Hematopoietic multipotent progenitor cell treated with erythropoietin and hydrocortisone succinate and interleukin-3 and kit ligand, for 8 days (in vitro differentiated cells): ENCODE results near the gene BAHCC1.
"Not testable (repeated sequence)": the region's sequence is repeated elsewhere in the genome, so short reads cannot be mapped to it uniquely, and the experiment has no call there.

Experiments
- DNase-seq: peaks from one replicate; pipeline ENCODE4 v3.0.0-alpha.2; 2015

The BAHCC1 gene

DNA sequence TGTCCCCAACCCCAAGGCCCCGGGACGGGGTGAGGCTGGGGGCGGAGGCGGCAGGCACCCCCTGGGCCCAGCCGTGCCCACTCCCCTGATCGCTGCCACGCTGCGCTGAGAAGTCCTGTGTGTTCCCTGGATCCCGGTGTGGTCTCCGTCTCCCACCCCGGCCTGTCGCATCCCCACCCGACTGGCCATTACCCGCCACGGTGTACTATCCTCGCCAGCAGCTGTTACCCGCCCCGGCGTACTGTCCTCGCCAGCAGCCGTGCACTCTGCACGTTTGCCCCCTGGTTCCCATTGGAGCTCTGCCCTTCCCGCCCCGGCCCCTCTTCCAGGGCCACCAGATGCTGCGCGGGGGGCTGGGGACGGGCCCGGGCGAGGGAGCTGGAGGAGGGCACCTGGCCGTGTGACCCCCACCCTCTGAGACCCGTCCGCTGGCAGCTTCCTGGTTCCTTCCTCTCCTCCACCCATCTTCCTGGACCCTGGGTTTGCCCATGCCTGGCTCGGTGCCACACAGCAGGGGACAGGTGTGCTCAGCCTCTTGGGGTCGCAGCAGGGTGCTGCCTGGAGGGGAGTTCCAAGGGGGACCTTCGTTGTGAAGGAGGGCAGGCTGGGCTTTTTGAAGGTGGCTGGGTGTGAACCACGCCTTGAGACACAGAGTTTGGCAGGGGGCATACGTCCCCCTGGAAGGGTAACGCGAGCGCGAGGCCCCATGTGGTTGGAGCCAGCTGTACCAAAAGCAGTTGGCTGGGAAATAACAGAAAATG, 19.7 kb downstream of the BAHCC1 start:
- DNase-seq: no peak

DNA sequence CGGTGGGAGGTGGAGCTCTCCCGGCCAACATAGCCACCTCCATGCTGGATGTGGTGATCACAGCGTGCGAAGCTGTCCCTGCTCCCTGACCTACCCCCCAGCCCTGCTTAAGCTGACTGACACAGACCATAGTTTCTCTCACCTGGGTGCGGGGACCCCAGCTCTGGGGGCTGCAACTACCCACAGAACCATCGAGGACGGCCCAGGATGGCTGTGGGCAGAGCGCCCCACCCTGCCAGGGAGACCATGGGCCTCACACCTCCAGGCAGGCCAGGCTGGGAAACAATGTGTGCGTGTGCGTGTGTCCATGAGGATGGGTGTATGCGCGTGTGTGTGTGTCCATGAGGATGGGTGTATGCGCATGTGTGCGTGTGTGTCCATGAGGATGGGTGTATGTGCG, 20.4 kb downstream of the BAHCC1 start:
- DNase-seq: no peak

DNA sequence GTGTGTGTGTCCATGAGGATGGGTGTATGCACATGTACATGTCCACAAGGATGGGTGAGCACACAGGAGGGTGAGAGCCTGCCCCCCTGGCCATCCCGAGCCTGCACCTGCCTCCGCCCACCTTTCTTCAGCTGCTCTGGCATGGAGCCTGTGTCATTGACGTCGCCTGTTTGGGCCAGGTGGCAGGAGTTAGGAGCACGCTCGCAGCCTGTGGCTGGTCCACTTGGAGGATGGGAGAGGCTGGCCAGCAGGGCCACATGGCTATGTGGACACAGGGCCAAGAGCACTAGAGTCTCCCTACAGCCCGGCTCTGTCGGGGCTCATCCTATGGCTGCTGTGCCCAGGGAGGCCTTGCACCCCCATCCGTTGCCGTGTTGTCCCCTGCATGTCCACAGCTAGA, 21.4 kb downstream of the BAHCC1 start:
- no peak for DNase-seq

DNA sequence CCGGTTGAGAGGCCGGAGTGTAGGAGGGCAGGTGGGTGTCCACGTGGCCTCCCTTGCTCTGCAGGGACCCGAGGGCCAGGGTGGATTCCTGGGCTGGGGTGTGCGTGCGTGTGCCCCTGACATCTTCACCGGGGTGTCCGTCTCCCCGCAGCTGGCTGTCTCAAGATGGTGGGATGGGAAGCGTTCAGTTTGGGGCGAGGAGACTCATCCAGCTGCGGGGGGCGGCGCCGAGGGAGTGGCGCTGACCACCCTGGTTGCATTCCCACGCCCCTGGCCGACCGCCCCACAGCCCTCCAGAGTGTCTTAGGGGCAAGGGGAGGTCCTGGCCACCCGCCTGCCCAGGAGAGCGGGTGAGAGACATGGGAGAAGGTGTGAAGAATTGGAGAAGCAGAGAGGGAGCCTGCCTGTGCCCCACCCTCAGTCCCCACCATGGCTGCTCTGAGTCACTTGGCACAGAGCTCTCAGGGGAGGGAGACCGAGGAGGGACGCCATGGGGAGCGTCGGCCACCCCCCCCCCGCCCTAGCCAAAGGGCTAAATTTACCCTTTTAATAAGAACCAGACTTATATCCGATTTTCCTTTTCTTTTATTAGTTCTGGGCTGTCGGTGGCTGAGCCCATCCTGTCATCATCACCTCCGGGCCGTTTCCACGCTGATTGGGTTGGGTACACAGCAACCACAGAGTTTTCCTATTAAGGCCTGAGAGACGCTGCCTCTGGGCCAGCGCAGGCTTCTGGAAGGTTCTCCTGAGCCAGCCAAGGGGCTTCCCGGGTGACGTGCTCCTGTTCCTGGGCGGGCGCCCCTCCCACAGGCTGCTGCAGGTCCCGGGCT, 22.0 kb downstream of the BAHCC1 start:
- DNase-seq: no peak

DNA sequence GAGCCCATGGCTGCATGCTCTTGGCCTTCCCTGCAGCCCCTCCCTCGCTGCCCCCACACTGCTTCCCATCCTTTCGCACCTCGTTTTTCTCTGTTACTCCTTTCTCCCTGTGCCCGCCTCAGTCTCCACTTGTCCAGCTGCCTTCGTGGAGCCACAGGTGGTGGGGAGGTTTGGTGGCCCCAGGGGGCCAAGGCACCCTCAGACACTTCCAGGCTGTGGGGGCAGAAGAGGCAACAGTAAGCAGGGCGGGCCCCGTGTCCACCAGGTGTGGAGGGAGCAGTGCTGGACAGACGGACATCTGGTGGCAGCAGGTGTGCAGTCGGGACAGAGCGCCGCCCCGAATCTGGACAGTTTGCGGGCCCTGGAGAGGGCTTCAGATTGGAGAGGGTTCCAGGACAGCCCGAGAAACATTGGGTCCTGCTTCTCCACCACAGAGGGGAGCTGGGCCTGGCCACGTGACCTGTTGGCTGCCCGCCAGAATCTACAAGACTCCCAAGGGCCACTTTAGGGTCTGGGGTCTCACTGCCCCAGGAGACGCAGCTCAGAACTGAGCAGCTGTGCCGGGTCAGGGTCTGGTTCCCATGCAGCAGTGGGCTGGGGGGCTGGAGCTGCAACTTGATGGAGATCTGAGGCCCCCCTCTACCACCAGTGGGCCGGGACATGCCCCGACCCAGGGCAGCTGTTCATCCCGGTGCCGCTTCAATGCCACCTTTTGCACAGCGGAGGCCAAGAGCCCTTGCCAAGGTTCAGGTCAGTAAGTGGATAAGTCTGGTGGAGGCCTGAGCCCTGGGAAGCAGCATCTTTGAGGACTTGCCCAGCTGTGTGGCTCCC, 22.8 kb downstream of the BAHCC1 start:
- DNase-seq: no peak

DNA sequence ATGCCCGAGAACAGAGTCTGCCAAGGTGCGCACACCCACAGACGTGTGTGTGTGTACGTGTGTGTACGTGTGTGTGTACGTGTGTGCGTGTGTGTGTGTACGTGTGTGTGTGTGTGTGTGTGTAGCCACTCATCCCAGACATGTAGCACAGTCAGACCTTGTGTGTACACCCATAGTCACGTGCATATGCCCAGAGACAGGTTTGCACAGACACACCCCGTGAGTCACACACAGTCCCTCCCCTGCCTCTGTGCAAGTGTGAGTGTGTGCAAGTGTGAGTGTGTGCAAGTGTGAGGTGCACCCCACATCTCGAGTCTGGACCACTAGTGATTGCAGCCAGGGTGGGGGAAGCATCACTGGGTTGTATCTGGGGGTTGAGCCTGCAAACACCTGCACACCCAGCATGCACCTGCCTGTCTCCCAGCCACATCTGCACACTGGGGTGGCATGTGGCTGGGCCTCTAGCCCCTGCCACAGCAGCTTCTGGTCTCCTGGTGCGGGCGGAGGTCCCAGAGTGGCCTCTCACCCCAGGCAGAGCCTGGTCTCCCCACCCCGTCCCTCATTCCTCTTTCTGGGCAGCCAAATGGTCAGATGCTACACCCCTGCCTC, 23.6 kb downstream of the BAHCC1 start:
- no peak for DNase-seq

DNA sequence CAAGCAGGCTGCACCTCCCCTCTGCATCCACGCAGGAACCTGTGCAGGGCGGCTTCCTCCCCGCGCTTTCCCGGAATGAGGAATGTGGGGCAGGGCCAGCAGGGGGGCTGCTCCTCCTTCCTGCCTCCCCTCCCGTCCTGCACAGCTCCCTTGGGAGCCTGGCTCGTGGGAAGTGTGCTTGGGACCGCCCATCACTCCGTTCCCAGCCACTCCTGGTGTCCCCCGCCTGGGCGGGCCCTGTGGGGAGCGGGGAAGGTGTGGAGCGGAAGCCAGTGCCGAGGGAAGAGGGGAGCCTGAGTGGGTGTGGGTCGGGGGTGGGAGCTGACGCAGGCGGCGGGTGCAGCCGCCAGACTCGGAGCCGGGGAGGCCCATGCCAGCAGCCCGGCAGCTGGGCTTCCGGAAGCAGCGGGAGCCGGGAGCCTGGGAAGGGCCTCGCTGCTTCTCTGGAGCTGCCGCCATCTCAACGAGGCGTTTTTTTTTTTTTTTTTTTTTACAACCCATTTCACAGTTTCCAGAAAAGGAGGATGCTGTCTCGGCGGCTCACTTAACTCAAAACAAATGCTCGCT, 24.1 kb downstream of the BAHCC1 start:
- no peak for DNase-seq

DNA sequence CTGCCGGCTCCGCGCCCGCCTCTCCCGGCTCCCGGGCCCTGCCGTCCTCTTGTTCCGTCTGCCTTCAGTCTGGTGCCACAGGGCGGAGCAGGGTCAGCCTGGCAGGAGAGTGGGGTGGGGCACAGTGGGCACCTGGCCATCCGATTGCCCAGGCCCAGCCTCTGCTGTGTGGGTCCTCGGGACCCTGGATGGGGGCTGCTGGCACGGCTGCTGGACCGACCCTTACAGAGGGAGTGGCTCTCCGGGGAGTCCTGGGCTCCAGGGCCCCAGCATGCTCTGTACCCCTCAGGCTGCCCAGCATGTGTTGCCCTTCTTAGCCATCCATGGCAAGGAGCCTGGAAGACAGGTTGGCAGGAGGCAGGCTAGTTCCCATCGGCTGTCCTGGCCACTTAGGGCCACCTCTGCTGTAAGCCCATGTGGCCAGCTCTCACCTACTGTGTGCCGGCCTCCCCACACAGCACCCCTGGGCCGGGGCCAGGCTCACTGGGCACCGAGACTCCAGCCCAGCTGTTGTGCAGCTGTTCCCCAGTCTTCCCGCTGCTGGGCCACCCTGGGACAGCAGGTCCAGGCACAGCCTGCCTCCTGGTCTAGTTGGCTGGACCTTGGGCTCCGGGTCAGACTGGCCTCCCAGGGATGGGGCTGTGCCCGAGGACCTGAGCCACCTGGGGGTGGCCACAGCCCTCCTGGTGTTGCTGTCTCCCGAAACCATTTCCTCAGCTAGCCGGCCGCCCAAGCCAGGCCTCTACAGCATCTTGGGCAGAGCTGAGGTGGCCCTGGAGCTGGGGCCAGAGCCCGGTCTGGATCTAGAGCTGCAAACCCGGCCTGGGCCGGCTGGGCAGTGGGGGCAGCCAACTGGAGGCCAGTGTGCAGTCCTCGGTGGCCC, 24.9 kb downstream of the BAHCC1 start:
- DNase-seq: no peak

DNA sequence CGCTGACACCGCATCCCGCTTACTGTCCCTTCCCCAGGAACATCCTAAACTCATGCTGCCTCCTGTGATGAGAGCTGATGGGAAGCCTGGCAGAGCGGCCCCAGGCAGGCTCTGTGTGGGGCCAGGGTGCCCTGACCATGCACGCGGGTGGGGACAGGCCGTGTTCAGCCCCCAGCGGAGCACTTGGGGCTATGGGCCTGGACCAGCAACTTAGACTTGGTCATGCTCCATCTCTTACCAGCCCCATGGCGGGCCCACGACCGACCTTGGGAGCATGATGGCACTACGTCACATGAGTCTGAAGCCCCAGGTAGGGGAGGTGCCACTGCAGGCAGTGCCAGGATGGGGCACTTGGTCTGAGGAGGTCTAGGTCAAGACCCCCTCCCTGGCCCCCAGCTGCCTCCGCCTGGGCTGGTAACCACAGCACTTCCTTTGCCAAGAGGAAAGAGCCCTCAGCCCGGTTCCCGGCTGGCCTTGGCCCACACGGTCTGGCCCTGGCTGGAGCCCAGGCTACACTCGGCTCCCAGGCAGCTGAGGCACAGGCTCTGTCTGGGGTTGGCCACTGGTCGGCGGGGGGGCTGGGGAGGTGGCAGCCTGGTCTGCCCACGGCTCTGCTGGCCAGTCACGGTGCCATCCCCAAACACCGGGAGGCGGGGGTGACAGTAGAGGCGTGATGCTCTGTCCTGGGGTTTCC, 25.7 kb downstream of the BAHCC1 start:
- no peak for DNase-seq

DNA sequence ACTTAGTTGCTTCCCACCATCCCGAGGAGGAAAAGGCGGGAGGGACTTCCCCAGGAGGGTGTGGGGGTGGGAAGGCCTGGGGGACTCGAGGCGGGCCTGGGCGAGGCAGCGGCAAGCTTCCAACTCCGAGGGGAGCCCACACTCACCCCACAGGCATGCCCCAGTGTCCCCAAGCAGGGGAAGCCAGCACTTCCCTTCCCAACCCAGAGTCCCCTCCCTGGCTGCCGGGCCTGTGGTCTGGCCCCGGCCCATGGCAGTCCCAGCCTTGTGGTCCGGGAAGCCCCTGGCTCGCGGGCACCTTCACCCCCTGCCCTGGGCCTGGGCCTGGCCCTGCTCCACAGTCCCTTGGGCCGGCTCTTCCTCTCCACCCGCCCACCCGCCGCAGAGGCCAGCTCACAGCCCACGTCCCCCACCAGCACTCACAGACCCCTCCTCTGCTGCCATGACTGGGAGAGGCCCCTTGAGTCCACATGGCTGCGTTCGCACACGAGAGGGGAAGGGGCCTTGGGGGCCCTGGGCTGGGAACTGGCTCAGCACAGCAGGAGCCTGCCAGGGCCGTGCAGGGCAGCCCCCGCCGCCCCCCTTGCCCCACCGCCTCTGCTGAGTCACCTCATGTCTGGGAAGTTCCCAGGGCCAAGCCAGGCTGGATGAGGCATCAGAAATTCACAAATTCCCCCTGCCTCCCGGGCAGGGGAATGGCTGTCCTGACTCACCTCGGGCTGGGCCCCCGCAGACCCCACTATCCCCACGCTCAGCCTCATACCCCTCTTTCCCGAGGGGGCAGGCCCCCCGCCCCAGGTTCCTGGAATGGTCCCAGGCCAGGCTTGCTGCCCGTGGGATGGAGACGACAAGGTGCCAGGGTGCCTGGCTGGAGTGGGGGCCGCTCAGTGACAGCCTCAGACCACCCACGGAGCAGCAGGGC, 27.8 kb downstream of the BAHCC1 start:
- DNase-seq: no peak

DNA sequence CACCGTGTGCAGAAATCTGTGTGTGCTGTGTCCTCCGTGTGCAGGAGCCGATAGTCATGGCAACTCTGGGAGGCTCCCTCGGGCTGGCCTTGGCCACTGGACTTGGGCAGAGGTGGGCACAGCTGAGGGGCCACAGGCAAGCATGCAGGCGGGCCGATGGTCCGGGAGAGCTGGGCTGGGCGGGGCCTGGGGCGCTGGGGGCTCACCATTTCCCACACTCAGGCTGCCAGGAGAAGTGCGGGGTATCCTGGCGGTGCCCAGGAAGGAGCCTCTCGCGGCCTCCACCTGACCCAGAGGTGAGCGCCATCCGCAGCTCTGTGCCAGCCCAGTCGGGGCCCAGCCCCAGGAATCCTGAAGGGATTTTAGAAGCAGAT, 28.4 kb downstream of the BAHCC1 start:
- no peak for DNase-seq

DNA sequence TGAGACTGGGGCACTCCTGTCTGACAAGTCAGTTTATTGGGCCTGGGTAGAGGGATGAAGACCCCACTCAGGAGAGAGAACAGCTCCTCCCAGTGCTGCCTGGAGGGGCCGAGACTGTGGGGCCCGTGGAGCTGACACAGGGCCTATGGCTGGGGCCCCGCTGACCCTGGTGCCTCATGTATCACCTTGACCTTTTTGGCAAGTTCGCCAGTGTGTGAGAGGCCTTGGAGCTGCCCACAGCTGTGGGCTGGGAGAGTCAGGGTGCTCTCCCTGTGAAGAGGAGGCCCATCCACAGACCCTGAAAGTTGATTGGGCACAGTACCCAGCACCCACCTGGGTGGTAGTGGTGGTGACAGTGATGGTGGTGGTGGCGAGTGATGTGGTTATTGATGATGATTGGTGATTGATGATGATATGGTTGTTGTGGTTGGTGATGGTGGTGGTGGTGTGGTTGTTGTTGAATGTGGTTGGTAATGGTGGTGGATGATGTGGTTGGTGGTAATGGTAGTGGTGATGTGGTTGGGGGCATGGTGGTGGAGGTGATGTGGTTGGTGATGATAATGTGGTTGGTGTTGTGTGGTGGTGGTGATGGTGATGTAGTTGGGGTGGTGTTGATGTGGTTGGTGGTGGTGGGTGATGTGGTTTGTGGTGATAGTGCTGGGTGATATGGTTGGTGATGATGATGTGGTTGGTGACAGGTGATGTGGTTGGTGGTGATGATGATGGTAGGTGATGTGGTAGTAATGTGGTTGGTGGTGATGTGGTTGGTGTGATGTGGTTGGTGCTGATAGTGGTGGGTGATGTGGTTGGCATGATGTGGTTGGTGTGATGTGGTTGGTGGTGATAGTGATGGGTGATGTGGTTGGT, 29.1 kb downstream of the BAHCC1 start:
- no peak for DNase-seq

DNA sequence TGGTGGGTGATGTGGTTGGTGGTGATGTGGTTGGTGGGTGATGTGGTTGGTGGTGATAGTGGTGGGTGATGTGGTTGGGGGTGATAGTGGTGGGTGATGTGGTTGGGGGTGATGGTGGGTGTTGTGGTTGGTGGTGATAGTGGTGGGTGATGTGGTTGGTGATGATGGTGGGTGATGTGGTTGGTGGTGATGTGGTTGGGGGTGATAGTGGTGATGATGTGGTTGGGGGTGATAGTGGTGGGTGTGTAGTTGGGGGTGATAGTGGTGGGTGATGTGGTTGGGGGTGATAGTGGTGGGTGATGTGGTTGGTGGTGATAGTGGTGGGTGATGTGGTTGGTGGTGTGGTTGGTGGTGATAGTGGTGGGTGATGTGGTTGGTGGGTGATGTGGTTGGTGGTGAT, 29.8 kb downstream of the BAHCC1 start:
- not testable (repeated sequence) for DNase-seq

DNA sequence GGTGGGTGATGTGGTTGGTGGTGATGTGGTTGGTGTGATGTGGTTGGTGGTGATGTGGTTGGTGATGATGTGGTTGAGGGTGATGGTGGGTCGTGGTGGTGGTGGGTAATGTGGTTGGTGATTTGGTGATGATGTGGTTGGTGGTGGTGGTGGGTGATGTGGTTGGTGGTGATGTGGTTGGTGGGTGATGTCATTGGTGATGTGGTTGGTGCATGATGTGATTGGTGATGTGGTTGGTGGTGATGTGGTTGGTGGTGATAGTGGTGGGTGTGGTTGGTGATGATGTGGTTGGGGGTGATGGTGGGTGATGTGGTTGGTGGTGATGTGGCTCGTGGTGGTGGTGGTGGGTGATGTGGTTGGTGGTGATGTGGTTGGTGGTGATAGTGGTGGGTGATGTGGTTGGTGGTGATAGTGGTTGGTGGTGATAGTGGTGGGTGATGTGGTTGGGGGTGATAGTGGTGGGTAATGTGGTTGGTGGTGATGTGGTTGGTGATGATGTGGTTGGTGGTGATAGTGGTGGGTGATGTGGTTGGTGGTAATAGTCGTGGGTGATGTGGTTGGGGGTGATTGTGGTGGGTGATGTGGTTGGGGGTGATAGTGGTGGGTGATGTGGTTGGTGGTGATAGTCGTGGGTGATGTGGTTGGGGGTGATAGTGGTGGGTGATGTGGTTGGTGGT, 30.6 kb downstream of the BAHCC1 start:
- not testable (repeated sequence) for DNase-seq

DNA sequence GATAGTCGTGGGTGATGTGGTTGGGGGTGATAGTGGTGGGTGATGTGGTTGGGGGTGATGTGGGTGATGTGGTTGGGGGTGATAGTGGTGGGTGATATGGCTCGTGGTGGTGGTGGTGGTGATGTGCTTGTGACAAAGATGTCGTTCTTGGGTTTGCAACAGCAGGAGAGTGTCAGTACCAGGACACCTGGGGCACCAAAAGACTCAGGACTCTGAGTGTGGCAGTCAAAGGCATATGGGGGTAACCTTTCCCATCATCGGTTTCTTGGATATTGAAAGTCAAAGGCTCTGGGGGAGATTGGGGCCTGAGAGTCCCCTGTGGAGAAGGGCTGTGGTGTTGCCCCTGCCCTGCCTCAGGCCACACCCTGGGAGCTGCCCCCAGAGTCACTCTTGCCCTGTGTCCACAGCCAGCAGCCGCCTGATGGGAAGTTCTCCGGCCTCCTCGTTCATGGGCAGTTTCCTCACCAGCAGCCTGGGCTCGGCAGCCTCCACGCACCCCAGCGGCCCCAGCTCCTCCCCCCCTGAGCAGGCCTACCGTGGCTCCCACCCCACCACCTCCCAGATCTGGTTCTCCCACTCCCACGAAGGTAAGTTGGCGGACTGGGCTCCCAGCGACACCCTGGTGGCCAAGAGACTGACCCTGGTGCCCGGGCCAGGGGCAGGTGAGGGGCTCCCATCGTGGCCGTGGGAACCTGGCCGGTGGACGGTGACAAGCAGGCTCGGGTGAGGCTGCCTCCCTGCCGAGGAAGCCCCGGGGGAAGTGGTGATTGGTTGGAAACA, 31.3 kb downstream of the BAHCC1 start:
- no peak for DNase-seq

DNA sequence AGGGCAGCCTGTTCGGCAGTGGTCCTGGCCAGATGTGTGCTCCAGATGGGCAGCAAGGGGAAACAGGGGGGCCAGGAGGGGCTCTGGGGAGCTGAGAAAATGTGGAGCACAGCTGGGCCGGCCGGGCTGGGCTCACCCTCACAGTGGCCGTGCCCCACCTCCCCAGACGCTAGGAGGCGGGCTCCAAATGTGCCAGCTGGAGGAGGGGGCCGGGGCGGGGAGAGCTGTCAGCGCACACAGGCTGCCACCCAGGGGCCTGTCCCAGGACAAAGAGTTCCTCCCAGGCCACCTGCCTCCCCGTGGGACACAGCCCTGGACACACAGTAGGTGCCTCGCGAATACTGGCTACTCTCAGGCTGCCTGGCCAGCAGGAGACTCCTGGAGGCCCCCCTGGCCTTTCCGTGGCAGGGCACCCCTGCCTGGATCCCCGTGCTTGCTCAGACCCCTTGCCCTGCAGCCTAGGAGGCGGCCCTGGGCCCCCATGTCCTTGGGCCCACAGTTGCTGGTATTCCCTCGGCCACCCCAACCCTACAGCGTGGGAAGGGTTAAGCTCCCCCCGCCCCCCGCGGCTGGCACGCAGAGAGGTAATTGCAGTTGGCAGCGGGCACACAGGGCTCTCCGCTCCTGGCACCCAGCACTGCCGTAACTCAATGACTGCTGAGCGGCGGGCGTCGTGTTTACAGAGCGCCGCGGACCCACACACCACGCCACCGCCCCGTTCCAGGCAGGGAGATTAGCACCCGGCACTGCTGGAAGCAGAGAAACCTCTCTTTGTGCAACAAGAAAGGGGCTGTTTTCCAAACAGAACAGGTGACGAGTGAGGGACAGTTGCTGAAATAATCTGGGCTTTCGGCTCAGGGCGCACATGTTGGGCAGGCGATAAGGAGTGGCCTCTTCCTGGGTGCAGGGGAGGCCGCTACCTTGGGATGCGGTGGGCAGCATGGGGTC, 32.2 kb downstream of the BAHCC1 start:
- peak; percentile 16 for DNase-seq
